CD14-positive monocyte (primary cell): ENCODE measurements around the gene ARPC4. TPM values are rescaled to one million over a fixed set of nuclear protein-coding genes. Genes with fewer than 3 reads are reported as not detected.
A peak's percentile ranks its signal among the peaks of the same experiment; 100 is the strongest.

Experiments used
- DNase-seq, 3 donors: peaks; one replicate each; pipeline ENCODE4 v3.0.0-alpha.2; 2011 to 2022
- H2AFZ ChIP-seq: 2 replicates; pipeline ENCODE4 v1.6.0; 2012; ENCODE audit warnings: mild to moderate bottlenecking, low read depth, low read length, inconsistent platforms; ENCODE audit not compliant: insufficient read depth, poor library complexity, severe bottlenecking
- H3K27ac ChIP-seq, 2 donors: 1 replicate in 1 of 2; 2 replicates in 1 of 2; pipeline ENCODE4 v1.5.1; 2012 to 2013; ENCODE audit warnings: low read length in 2 of 2, control low read depth in 1 of 2, inconsistent platforms in 1 of 2, low read depth in 1 of 2, mild to moderate bottlenecking in 1 of 2
- H3K27me3 ChIP-seq, 2 donors: one replicate each; pipeline versions ENCODE4 v1.6.0 to v1.6.1; 2011 to 2013; ENCODE audit warnings: low read length in 2 of 2; ENCODE audit not compliant: control insufficient read depth in 2 of 2, insufficient read depth in 2 of 2
- H3K36me3 ChIP-seq, 2 donors: replicated peaks in 1 of 2; 1 replicate in 1 of 2; 2 replicates in 1 of 2; pipeline versions ENCODE4 v1.5.1 to v1.6.1; 2012 to 2013; ENCODE audit warnings: low read length in 2 of 2, control low read depth in 1 of 2, inconsistent platforms in 1 of 2, mild to moderate bottlenecking in 1 of 2; ENCODE audit not compliant: insufficient read depth in 2 of 2, control insufficient read depth in 1 of 2
- H3K4me1 ChIP-seq, 2 donors: 1 replicate in 1 of 2; 2 replicates in 1 of 2; pipeline versions ENCODE4 v1.5.1 to v1.6.1; 2012 to 2013; ENCODE audit warnings: low read length in 2 of 2, control low read depth in 1 of 2, inconsistent platforms in 1 of 2, mild to moderate bottlenecking in 1 of 2, moderate library complexity in 1 of 2; ENCODE audit not compliant: insufficient read depth in 2 of 2, control insufficient read depth in 1 of 2
- H3K4me2 ChIP-seq: replicated peaks from 2 replicates; pipeline ENCODE3; 2012; ENCODE audit warnings: low read length, moderate library complexity, mild to moderate bottlenecking; ENCODE audit not compliant: poor library complexity, severe bottlenecking; ENCODE audit errors: extremely low read depth
- H3K4me3 ChIP-seq, 3 experiments: fragments of 200-600 bp in 1 of 3; sonication (generic) in 1 of 3; replicated peaks in 1 of 3; 1 replicate in 2 of 3; 2 replicates in 1 of 3; pipeline ENCODE4 v1.5.1; 2011 to 2013; ENCODE audit warnings: low read length in 3 of 3, mild to moderate bottlenecking in 3 of 3, control low read depth in 2 of 3, low read depth in 2 of 3, inconsistent platforms in 1 of 3, moderate library complexity in 1 of 3
- H3K79me2 ChIP-seq: 2 replicates; pipeline ENCODE4 v1.6.0; 2012; ENCODE audit warnings: mild to moderate bottlenecking, control low read depth, inconsistent platforms, low read length, moderate library complexity; ENCODE audit not compliant: insufficient read depth
- H3K9ac ChIP-seq: 2 replicates; pipeline ENCODE4 v1.6.0; 2017; ENCODE audit warnings: low read length, mild to moderate bottlenecking; ENCODE audit not compliant: insufficient read depth, poor library complexity, severe bottlenecking
- H3K9me3 ChIP-seq, 2 donors: replicated peaks in 1 of 2; 1 replicate in 1 of 2; 2 replicates in 1 of 2; pipeline versions ENCODE4 v1.5.1 to v1.6.1; 2012 to 2013; ENCODE audit warnings: low read length in 2 of 2, control low read depth in 1 of 2; ENCODE audit not compliant: control insufficient read depth in 1 of 2, insufficient read depth in 1 of 2
- H4K20me1 ChIP-seq: 2 replicates; pipeline ENCODE4 v1.6.0; 2012; ENCODE audit warnings: mild to moderate bottlenecking, low read length, control low read depth, moderate library complexity; ENCODE audit not compliant: insufficient read depth
- H3K27ac Mint-ChIP-seq, 7 donors: one replicate each; pipeline ENCODE4 v1.8.0; 2020; ENCODE audit warnings: mild to moderate bottlenecking in 7 of 7, mixed read lengths in 7 of 7, moderate library complexity in 6 of 7, inconsistent platforms in 2 of 7
- H3K27me3 Mint-ChIP-seq, 3 donors: one replicate each; pipeline ENCODE4 v1.8.0; 2021 to 2022; ENCODE audit warnings: low read depth in 3 of 3, mild to moderate bottlenecking in 3 of 3, mixed read lengths in 3 of 3, moderate library complexity in 3 of 3, inconsistent platforms in 1 of 3
- H3K36me3 Mint-ChIP-seq, 2 donors: one replicate each; pipeline ENCODE4 v1.8.0; 2020; ENCODE audit warnings: mixed read lengths in 2 of 2, inconsistent platforms in 1 of 2, mild to moderate bottlenecking in 1 of 2
- H3K4me1 Mint-ChIP-seq: one replicate; pipeline ENCODE4 v1.8.0; 2020; ENCODE audit warnings: mild to moderate bottlenecking, mixed read lengths
- H3K4me3 Mint-ChIP-seq, 2 donors: one replicate each; pipeline ENCODE4 v1.8.0; 2020; ENCODE audit warnings: mild to moderate bottlenecking in 2 of 2, mixed read lengths in 2 of 2, moderate library complexity in 1 of 2
- H3K9me3 Mint-ChIP-seq, 7 donors: one replicate each; pipeline ENCODE4 v1.8.0; 2020 to 2022; ENCODE audit warnings: mixed read lengths in 7 of 7, mild to moderate bottlenecking in 6 of 7, moderate library complexity in 6 of 7, inconsistent platforms in 2 of 7
- WGBS: methylation state at CpG from one replicate; pipeline ENCODE4 v1.1.5; 2013; ENCODE audit warnings: missing lambda C conversion rate; ENCODE audit not compliant: insufficient coverage; 5-methylcytosine and 5-hydroxymethylcytosine counted together
- intact Hi-C, 2 donors: fragments of 100-400 bp; cut with micrococcal nuclease; formaldehyde crosslinking; loops; one replicate each; pipeline versions ENCODE4 v1.15.0 to v1.15.1; 2023
- polyA plus RNA-seq, 3 donors: library from polyadenylated mRNA; depleted of rRNA in 1 of 3; unstranded in 2 of 3; stranded (reverse) in 1 of 3; fragments of 300-500 nt in 2 of 3; fragments of >200 nt in 1 of 3; fragmentation: Illumina TruSeq in 2 of 3; gene quantifications; 1 replicate in 2 of 3; 2 replicates in 1 of 3; pipeline ENCODE4 v1.2.3, GENCODE V29; 2012 to 2021
- TF ChIP-seq, protein P1 (sequence below): fragments of 200-600 bp; IDR thresholded peaks from one replicate; pipeline ENCODE4 v1.8.0; 2022; ENCODE audit warnings: antibody characterized with exemption, mild to moderate bottlenecking

ARPC4 gene
- polyA plus RNA-seq, 3 donors = 211 to 390 (median 389) TPM

DNA sequence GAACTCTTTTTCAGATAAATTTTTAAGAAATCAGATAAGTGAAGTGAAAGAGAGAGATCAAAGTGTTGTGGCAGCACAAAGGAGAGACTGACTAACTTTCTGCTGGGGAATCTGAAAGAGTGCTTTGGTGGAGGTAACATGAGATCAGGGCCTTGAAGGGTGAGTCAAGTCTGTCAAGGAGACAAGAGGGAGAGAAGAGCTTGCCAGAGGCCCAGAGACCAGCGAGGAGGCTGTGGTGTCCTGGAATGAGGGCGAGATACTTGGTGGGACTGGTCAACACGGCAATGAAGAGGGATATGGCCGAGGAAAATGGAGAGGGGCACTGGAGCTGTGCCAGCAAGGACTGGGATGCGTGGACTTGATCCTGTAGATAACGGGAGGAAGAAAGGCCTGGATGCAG is 5.2 kb upstream of the ARPC4 start:
- H3K27ac ChIP-seq = peak overlapping the region in 1 of 2 donors; percentile 30
- no peak overlapping the region for H3K9ac ChIP-seq
- H4K20me1 ChIP-seq = no peaks in the 10 kb centered on the region
- Mint-ChIP-seq H3K9me3 (peaks cover 0 to 4% (median 0%) of the 10 kb centered on the region in 7 donors), H3K4me3 (no peak overlapping the region), H3K4me1 (peaks cover 24% of the 10 kb centered on the region), H3K27ac (peak overlapping the region in 6 of 7 donors; percentile 3 to 71 (median 22)), H3K36me3 (peaks cover 55 to 76% of the 10 kb centered on the region in 2 donors), H3K27me3 (peaks cover 0 to under 1% (median 0%) of the 10 kb centered on the region in 3 donors)
- TF ChIP-seq, protein P1, sequence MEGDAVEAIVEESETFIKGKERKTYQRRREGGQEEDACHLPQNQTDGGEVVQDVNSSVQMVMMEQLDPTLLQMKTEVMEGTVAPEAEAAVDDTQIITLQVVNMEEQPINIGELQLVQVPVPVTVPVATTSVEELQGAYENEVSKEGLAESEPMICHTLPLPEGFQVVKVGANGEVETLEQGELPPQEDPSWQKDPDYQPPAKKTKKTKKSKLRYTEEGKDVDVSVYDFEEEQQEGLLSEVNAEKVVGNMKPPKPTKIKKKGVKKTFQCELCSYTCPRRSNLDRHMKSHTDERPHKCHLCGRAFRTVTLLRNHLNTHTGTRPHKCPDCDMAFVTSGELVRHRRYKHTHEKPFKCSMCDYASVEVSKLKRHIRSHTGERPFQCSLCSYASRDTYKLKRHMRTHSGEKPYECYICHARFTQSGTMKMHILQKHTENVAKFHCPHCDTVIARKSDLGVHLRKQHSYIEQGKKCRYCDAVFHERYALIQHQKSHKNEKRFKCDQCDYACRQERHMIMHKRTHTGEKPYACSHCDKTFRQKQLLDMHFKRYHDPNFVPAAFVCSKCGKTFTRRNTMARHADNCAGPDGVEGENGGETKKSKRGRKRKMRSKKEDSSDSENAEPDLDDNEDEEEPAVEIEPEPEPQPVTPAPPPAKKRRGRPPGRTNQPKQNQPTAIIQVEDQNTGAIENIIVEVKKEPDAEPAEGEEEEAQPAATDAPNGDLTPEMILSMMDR = no peak
- H2AFZ ChIP-seq = no peak overlapping the region
- H3K4me2 ChIP-seq = no peak overlapping the region
- H3K27me3 ChIP-seq = no peaks in the 10 kb centered on the region
- H3K36me3 ChIP-seq = peaks cover 50 to 73% of the 10 kb centered on the region in 2 donors
- no peak overlapping the region for H3K4me3 ChIP-seq
- no peaks in the 10 kb centered on the region for H3K9me3 ChIP-seq
- H3K4me1 ChIP-seq = peaks cover 17 to 18% of the 10 kb centered on the region in 2 donors
- intact Hi-C loops = no loop called here
- no peak for DNase-seq
- WGBS = 100% methylated on average over 4 of the region's 6 CpGs
- H3K79me2 ChIP-seq = peaks cover 34% of the 10 kb centered on the region

- H3K9me3 Mint-ChIP-seq = peaks cover 0 to 4% (median 0%) of the 10 kb centered on the region in 7 donors
- H3K27ac Mint-ChIP-seq = peak overlapping the region in 5 of 7 donors; percentile 6 to 100 (median 62)
- TF ChIP-seq, protein P1 = no peak
- Histone ChIP-seq H3K4me2 (peak overlapping the region; percentile 86), H3K27ac (peak overlapping the region in 1 of 2 donors; percentile 97), H3K9me3 (no peaks in the 10 kb centered on the region), H2AFZ (no peak overlapping the region), H3K9ac (no peak overlapping the region), H3K27me3 (no peaks in the 10 kb centered on the region), H3K4me3 (peak overlapping the region in 1 of 3 experiments; percentile 96), H3K79me2 (peaks cover 68% of the 10 kb centered on the region), H3K4me1 (peaks cover 39 to 42% of the 10 kb centered on the region in 2 donors), H4K20me1 (peaks cover 29% of the 10 kb centered on the region), H3K36me3 (peaks cover 27 to 50% of the 10 kb centered on the region in 2 donors)
- 99% methylated on average over 9 of the region's 11 CpGs for WGBS
- H3K36me3 Mint-ChIP-seq = peaks cover 34 to 60% of the 10 kb centered on the region in 2 donors
- H3K27me3 Mint-ChIP-seq = peaks cover 0 to 1% (median 0%) of the 10 kb centered on the region in 3 donors
- peaks cover 42% of the 10 kb centered on the region for H3K4me1 Mint-ChIP-seq
- no peak for DNase-seq
- intact Hi-C loops = loop anchor here (5.0 to 10.0 kb wide), 5 partner anchors 51 to 146 kb away; partner anchors contain the start of genes MTMR14 (in 2 of the 2), RPUSD3 (in 2 of the 2) and BRPF1 (in 1 of the 2)
- H3K4me3 Mint-ChIP-seq = peak overlapping the region in 1 of 2 donors; percentile 93
These were observed 1.8 kb upstream of the ARPC4 start for GRCh38 chr3:9791127-9791526.
